ENCODE data around the gene SLC15A2. TPM values are rescaled to one million over a fixed set of nuclear protein-coding genes. Genes with fewer than 3 reads are reported as not detected.
"Not testable (repeated sequence)": the region's sequence is repeated elsewhere in the genome, so short reads cannot be mapped to it uniquely, and the experiment has no call there.

The SLC15A2 gene
- total RNA-seq, 1 donor from 2014 or later, result 1.2 TPM

GRCh38 chr3:121918779-121919483 lies 24.7 kb downstream of the SLC15A2 start:
- DNase-seq (ENCODE audit: low spot score), result no peak

DNA sequence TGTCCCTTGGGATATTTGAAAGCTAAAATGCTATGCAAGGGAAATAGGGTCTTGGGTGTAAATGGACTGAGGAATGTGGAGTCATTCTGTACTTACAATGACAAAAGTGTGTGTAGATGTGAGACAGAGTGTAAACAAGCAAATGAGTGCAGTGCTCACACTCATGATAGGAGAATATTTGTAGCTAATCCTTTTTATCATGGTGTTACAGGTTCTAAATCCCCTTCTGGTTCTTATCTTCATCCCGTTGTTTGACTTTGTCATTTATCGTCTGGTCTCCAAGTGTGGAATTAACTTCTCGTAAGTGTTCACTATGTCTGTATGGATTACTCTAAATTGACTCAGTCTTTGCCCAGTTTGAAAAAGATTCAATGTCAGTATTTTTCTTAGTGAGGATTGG lies 30.5 kb downstream of the SLC15A2 start:
- DNase-seq (ENCODE audit: low spot score), result no peak

DNA sequence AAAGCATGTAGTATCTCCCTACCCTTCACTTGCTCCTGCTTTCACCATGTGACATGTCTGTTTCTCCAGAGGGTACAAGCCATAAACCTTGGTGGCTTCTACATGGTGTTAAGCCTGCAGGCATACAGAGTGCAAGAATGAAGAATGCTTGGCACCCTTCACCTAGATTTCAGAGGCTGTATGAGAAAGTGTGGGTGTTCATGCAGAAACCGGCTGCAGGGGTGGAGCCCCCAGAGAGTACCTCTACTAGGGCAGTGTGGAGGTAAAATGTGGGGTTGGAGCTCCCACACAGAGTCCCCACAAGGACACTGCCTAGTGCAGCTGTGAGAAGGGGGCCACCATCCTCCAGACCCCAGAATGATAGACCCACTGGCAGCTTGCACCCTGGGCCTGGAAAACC lies 32.2 kb downstream of the SLC15A2 start:
- no peak for DNase-seq (ENCODE audit: low spot score)

GRCh38 chr3:121938141-121938855 lies 44.1 kb downstream of the SLC15A2 start:
- DNase-seq (ENCODE audit: low spot score), result not testable (repeated sequence)

GRCh38 chr3:121941592-121941991 lies 47.4 kb downstream of the SLC15A2 start:
- DNase-seq (ENCODE audit: low spot score), result no peak

GRCh38 chr3:121942116-121942786 lies 48.0 kb downstream of the SLC15A2 start:
- no peak for DNase-seq (ENCODE audit: low spot score)

GRCh38 chr3:121943431-121943830 lies 49.2 kb downstream of the SLC15A2 start:
- no peak for DNase-seq (ENCODE audit: low spot score)

- DNase-seq (ENCODE audit: low spot score), result no peak
These were observed 54.4 kb downstream of the SLC15A2 start for GRCh38 chr3:121948641-121949040.

DNA sequence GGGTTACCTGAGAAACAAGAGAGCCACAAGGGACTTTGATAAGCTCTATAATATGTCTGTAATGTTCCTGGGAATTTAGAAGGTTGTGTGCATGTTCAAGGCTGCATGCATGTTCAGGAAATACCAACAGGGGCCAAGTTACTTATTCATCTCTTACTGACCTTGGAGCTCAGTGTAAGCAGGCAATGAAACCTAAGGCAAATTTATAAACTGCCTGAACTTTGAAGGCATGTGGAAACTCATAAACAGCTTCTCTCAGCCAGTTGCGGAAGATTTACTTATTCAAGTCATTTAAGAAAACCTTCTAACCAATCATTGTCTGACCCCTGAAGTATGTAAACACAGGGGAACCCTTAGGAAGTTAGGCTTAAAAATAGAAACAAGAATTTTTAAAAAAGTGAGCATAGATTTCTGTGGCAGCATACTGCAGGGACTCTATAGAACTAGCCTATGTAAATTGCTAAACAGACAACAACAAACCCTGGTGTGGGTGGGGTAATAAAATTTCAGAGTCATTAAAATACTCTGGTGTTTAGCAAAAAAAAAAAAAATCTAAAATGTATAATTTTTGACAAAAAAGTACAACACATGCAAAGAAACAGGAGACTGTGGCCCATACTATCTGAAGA lies 57.2 kb downstream of the SLC15A2 start:
- no peak for DNase-seq (ENCODE audit: low spot score)

DNA sequence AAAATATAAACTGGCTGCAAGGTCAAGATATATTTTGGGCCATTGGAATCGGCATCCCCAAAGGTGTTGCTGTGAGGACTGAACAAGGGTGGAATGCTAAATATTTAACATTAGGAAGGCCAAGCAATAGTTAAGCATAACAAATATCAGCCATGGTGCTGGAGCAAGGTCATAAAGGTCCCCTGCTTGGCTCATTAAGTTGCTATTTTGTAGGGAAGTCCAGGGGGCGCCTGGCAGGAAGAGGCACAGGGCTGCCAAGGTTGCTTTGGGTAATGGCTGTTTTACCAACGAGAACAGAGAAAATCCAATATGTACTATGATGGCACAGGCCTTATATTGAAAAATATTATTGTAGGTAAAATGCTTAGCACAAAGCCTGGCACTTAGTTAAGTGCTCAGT lies 62.2 kb downstream of the SLC15A2 start:
- no peak for DNase-seq (ENCODE audit: low spot score)

- DNase-seq (ENCODE audit: low spot score), result no peak
These were observed 63.6 kb downstream of the SLC15A2 start for GRCh38 chr3:121957674-121958415.

DNA sequence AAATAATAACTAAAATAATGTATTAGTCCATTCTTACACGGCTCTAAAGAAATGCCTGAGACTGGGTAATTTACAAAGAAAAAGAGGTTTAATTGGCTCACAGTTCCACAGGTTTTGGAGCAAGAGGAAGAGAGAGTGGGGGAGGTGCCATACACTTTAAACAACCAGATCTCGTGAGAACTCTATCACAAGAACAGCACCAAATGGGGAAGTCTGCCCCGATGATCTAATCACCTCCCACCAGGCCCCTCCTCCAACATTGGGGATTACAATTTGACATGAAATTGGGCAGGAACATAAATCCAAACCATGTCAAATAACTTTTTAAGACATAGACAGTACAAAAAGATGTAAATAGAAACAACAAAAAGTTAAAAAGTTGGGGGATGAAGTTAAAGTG lies 64.6 kb downstream of the SLC15A2 start:
- no peak for DNase-seq (ENCODE audit: low spot score)

DNA sequence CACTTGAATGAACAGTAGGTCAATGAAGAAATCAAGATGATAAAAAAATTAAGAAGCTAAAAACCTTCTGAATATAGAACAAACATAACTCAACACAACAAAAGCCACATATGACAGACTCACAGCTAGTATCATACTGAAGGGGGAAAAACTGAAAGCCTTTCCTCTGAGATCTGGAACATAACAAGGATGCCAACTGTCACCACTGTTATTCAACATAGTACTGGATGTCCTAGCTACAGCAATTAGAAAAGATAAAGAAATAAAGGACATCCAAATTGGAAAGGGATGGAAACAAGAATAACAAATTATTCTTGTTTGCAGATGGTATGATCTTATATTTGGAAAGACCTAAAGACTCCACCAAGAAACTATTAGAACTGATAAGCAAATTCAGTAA lies 67.1 kb downstream of the SLC15A2 start:
- no peak for DNase-seq (ENCODE audit: low spot score)

DNA sequence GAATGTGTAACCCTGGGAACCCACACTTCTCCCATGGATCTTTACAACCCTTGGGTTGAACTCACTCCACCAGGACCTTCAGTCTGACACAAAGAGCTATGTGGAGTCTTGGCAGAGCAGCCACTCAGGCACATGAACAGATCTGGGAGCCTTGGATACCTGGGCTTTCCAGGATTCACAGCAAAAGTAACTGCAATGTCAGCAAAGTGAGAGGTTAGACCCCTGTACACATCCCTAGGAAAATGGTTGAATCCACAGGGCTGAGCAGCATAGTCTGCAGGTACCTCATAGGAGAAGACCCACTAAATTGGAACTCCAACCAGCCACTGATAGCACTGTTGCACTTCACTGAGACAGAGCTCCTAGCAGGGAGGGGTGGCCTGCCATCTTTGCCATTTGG lies 68.2 kb downstream of the SLC15A2 start:
- DNase-seq (ENCODE audit: low spot score), result no peak

DNA sequence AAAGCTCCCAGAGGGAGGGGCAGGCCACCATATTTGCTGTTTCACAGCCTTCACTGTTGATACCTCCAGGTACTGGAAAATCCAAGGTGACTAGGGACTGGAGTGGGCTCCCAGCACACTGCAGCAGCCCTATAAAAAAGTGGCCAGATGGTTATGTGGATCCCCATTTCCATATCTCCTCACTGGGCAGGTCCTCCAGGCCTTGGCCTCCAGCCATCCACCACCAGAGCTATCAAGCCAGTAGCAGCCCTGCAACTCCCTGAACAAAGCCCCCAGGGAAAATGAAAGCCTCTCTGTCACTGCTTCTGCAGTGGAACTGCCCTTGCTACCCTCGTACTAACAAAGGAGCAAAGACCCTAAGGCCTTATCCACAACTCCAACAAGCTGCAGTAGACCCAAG lies 69.4 kb downstream of the SLC15A2 start:
- no peak for DNase-seq (ENCODE audit: low spot score)

DNA sequence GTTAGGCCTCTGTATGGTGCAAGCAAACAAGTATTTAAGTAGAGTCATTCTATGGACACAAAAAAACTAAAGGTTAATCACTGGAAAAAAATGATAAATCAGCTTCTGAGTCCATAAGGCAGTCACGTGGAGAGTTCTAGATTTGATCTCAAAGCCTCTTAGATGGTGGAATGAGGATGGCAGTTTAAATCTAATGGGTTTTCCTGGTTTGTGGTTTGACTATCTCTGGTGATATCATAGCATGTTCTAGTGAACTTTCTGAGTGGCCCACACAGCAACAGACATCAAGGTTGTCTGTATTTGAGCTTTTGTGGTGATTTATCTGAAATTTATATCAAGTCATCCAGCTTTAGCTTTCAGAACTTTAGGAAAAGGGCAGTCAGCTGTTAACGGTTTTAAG lies 75.4 kb downstream of the SLC15A2 start:
- DNase-seq (ENCODE audit: low spot score), result no peak

DNA sequence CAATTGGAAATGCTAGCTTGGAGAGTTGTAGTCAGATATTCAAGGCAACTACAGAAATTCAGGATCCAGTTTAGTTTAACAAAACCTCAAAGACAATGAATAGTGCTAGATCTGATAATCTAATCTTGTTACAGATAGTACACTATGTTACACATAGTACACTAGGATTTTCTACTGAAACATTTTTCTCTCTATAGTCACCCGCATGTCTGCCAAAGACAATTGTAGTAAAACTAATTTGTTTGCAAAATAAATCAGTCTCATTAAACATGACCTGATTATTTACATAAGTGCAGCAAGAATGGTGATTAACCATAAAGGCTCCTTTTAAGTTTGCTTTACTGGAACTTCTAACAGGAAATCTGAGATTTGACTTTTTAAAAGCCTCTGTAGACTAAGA lies 75.8 kb downstream of the SLC15A2 start:
- DNase-seq (ENCODE audit: low spot score), result no peak

DNA sequence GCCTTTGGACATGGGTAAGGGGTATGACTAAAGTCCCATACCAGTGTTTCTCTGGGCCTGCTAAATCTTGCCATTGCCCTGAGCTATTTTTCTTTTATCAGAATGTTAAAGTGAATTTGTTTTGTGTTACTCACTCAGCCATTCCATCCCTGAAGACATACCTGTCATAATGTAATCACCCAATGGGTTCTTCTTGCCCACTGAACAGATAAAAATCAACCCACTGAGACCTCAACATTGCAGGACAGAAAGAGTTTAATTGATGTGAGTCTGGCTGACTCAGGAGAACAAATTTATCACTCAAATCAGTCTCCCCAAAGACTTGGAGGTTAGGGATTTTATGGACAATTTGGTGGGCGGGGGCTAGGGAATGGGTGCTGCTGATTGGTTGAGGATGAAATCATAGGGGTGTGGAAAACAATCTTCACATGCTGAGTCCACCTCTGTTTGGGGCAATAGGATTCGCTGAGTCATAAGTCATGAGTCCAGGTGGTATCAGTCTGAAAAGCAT lies 80.5 kb downstream of the SLC15A2 start:
- DNase-seq (ENCODE audit: low spot score), result no peak

DNA sequence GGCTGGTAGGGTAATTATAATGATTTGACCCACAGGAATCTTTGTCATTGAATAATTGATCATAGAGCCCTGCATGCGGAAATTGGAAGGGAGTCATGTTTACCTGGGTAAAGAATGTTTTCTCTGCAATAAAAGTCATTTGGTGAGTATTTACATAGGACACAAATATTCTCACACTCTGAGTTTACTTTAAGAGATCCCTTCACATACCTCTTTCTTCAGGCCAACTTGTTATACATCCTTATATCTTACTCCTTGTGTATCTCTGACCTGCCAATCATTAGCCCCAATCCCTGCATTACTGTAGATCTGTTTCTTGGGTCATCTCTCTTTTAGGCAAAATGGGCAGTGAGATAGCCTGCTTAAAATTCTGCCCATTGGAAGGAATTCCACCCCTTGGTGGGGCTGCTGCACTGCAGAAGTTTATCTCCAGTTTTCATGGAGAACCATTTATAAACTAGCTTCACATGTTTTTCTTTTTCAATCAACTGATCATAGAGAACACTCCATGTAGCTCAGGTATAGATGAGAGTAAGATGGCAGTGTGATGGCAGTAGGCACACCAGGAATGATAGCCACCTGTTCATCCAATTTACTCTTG lies 81.6 kb downstream of the SLC15A2 start:
- DNase-seq (ENCODE audit: low spot score), result no peak

DNA sequence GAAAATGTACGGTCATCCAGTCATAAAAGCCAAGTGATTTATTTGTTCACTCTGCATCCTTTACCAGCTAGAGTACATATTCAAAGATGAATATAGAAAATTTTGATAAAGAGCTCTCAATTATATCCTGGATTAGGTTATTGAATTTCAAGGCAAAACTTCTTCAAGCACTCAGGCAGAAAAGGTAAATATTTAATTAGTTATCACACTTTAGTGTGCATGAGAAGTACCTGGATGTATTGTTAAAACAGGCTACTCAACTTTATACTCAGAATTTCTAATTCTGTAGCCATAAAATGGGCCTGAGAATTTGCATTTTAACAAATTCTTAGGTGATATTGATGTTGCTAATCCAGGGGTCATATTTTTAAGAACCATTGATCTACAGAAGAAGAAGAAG lies 82.5 kb downstream of the SLC15A2 start:
- DNase-seq (ENCODE audit: low spot score), result no peak

DNA sequence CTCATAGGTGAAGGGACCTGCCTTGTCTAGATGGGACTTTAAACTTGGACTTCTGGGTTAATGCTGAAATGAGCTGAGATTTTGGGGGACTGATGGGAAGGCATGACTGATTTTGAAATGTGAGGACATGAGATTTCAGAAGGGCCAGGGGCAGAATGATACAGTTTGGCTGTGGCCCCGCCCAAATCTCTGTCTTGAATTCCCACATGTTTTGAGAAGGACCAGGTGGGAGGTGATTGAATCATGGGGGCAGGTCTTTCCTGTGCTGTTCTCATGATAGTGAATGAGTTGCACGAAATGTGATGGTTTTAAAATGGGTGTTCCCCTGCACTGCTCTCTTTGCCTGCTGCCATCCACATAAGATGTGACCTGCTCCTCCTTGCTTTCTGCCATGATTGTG lies 85.0 kb downstream of the SLC15A2 start:
- DNase-seq (ENCODE audit: low spot score), result no peak

Data from mesenteric fat pad (tissue), 1 donor.